ENCODE data around the gene ZNF195. TPM values are rescaled to one million over a fixed set of nuclear protein-coding genes. Genes with fewer than 3 reads are reported as not detected.
"Not testable (repeated sequence)": the region's sequence is repeated elsewhere in the genome, so short reads cannot be mapped to it uniquely, and the experiment has no call there.

Gene ZNF195
- total RNA-seq (10 to 100 TPM; 13.4 to 26.0 (median 15.7) TPM), polyA plus RNA-seq (1 to 10 TPM; 8.3 to 8.4 TPM)
- long read RNA-seq, donor 1, transcript ZNF195-204 (4 exons, 2,970 nt): major isoform, 46 of 98 reads
- long read RNA-seq, donor 1, transcript ZNF195-201 (5 exons, 2,021 nt): minor isoform, 21 of 98 reads
- long read RNA-seq, donor 1, partial matches to known transcripts: 3 of 98 reads
- long read RNA-seq, donor 1, other reads (novel, unspliced or antisense): 21 of 98 reads
- long read RNA-seq, donor 2, partial matches to known transcripts: 0 of 7 reads
- long read RNA-seq, donor 2, other reads (novel, unspliced or antisense): 0 of 7 reads
- long read RNA-seq, donor 3, transcript ZNF195-204 (4 exons, 2,970 nt): major isoform, 7 of 24 reads
- long read RNA-seq, donor 3, partial matches to known transcripts: 0 of 24 reads
- long read RNA-seq, donor 3, other reads (novel, unspliced or antisense): 12 of 24 reads

DNA sequence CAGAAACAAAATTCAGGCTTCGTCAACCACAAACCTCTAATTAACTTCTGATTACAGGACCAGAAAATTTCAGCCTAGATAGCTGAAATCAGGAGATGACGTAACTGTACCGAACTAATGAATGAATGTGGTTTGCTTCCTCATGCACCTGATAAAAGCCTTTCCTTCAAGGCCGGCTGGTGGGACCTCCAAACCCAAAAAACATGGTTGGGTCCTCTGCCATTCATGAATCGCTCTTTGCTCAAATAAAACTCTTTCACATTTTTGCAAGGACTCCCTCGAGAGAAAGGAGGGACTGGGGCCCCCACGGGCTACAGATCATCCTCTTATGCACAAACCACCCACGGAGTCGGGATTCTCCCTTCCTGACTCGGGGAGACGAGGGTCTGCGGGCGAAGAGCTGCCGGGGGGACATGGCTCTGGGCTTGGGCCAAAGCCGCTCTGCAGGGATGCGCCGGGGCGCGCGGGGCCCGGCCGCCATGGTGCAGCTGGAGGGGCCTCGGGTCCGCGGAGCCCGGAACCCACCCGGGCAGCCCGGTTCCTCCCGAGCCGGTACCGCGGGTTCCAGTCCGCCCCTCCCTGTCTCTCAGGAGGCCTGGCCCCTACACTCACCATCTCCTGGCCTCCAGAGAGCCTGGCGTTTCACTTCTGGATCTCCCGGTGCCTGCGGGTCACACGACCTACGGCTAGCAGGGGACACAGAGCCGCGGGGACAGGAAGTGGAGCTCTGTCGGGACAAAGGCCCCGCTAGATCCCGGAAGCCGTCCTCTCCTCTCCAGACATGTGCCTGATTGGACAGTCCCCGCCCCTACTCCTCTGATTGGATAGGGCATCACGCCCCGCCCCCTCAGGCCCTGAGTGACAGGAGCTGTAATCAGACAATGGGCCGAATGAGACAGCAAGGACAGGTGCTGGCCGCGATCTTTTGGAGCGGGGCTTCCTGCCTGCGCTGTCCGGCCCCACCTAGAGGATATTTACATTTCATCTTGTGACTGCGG is at the start of gene ZNF195:
Gene ZNF195, minus strand, starts transcription at position 721 of the 998 bp plus-strand sequence. Its CDS starts 106 bp downstream, at position 615.
- Histone ChIP-seq H3K4me3 (peak within 1 kb of the TSS; percentile 61), H3K27me3 (no peaks in the 10 kb centered on the region), H3K4me1 (ENCODE audit: insufficient read depth) (peaks cover 1% of the 10 kb centered on the region), H3K36me3 (no peaks in the 10 kb centered on the region), H3K27ac (peak within 1 kb of the TSS; percentile 37 to 46), H3K9me3 (no peaks in the 10 kb centered on the region)
- TF ChIP-seq POLR2A (IDR thresholded peaks at IDR 0.05) (peak; percentile 47), CTCF (IDR thresholded peaks at IDR 0.05) (no peak)
- intact Hi-C loops (cut with DNase I): no loop called here
- WGBS, 3 donors: 1% methylated on average over 50 to 54 of the region's 54 CpGs
- DNase-seq: peak; percentile 95 to 97 (median 96)

DNA sequence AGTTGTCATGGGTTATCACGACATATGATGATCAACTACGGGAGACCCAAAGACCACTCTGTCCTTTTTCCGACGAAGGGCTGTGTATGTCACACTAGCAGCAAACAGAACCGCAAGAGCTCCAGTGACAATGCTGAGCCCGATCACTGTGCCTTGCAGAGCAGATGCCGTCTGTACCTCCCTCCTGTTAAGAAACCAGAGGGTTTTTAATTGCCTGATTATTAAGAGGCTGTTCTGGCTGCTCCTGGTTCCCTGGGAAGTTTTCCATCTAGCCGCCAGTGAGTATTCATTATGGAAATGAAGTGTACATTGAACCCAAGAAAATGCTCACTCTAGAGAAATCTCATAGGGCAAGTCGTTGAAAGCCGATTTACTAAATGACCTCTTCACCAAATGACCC is 49.1 kb upstream of the ZNF195 start:
- DNase-seq; H3K9me3 ChIP-seq; H3K27me3 ChIP-seq; H3K4me1 ChIP-seq (ENCODE audit: insufficient read depth); H3K27ac ChIP-seq; H3K4me3 ChIP-seq; H3K36me3 ChIP-seq; intact Hi-C loops (cut with DNase I): not testable (repeated sequence)
- 73 to 76% (median 74%) methylated on average over 10 of the region's 10 CpGs for WGBS, 3 donors

DNA sequence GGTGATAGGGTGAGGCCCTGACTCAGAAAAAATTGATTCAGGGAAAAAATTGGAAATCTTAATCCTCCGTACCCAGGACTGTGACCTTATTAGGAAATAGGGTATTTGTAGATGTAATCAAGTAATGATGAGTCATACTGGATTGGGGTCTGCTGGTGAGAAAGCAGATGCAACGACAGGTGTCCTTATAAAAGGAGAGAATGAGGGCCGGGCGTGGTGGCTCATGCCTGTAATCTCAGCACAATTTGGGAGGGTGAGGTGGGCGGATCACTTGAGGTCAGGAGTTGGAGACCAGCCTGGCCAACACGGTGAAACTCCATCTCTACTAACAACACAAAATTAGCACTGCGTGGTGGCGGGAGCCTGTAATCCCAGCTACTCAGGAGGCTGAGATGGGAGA is 47.6 kb upstream of the ZNF195 start:
- H3K9me3 ChIP-seq; H3K27me3 ChIP-seq; H3K4me1 ChIP-seq (ENCODE audit: insufficient read depth); intact Hi-C loops (cut with DNase I); H3K4me3 ChIP-seq; DNase-seq; H3K36me3 ChIP-seq; H3K27ac ChIP-seq: not testable (repeated sequence)
- WGBS, 3 donors: 81 to 90% (median 83%) methylated on average over 8 of the region's 8 CpGs

DNA sequence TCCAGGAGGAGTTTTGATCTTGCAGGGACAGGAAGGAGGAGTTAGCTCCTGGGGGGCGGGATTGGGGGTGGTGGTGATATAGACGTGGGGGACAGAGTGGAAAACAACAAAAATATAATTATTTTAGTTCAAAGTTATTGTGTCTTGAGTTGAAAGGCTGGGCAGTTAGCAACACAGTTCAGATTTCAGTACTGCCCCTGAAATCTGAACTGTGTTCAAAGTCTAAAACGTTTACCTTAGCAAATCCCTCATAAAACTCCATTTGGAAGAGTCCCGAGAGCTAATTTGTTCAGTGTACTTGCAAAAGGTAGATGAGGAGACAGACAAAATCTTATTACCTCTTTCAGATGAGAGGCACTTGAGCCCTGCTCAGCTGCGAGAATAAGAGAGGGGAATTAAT is 45.0 kb upstream of the ZNF195 start:
- H3K27ac ChIP-seq; H3K9me3 ChIP-seq; intact Hi-C loops (cut with DNase I); H3K27me3 ChIP-seq; DNase-seq; H3K4me1 ChIP-seq (ENCODE audit: insufficient read depth); H3K36me3 ChIP-seq: not testable (repeated sequence)
- peak overlapping the region; percentile 75 for H3K4me3 ChIP-seq
- 10 to 14% (median 13%) methylated on average over 5 of the region's 5 CpGs for WGBS, 3 donors

GRCh38 chr11:3423138-3423731 is 44.3 kb upstream of the ZNF195 start:
- H3K36me3 ChIP-seq; H3K9me3 ChIP-seq; intact Hi-C loops (cut with DNase I); H3K4me1 ChIP-seq (ENCODE audit: insufficient read depth); H3K27me3 ChIP-seq; DNase-seq: not testable (repeated sequence)
- Histone ChIP-seq H3K4me3 (peak overlapping the region; percentile 75), H3K27ac (peak overlapping the region; percentile 82 to 91)
- peak; percentile 42 for TF ChIP-seq POLR2A (IDR thresholded peaks at IDR 0.05)
- WGBS, 3 donors: 0% methylated on average over 30 to 41 of the region's 46 CpGs

- H3K36me3 ChIP-seq; H3K27me3 ChIP-seq; H3K9me3 ChIP-seq; H3K4me1 ChIP-seq (ENCODE audit: insufficient read depth); intact Hi-C loops (cut with DNase I): not testable (repeated sequence)
- DNase-seq: peak; percentile 99 to 100 (median 100)
- Histone ChIP-seq H3K27ac (peak overlapping the region; percentile 82 to 91), H3K4me3 (peak overlapping the region; percentile 75)
- 1% methylated on average over 52 to 66 of the region's 66 CpGs for WGBS, 3 donors
Observed at GRCh38 chr11:3422380-3423137, 43.6 kb upstream of the ZNF195 start.

- Histone ChIP-seq H3K4me3 (peak overlapping the region; percentile 75), H3K27ac (peak overlapping the region; percentile 53 to 82)
- DNase-seq; H3K4me1 ChIP-seq (ENCODE audit: insufficient read depth); H3K36me3 ChIP-seq; H3K9me3 ChIP-seq; intact Hi-C loops (cut with DNase I); H3K27me3 ChIP-seq: not testable (repeated sequence)
- 2 to 5% (median 4%) methylated on average over 28 to 41 of the region's 42 CpGs for WGBS, 3 donors
Observed at GRCh38 chr11:3421608-3422379, 42.8 kb upstream of the ZNF195 start.

DNA sequence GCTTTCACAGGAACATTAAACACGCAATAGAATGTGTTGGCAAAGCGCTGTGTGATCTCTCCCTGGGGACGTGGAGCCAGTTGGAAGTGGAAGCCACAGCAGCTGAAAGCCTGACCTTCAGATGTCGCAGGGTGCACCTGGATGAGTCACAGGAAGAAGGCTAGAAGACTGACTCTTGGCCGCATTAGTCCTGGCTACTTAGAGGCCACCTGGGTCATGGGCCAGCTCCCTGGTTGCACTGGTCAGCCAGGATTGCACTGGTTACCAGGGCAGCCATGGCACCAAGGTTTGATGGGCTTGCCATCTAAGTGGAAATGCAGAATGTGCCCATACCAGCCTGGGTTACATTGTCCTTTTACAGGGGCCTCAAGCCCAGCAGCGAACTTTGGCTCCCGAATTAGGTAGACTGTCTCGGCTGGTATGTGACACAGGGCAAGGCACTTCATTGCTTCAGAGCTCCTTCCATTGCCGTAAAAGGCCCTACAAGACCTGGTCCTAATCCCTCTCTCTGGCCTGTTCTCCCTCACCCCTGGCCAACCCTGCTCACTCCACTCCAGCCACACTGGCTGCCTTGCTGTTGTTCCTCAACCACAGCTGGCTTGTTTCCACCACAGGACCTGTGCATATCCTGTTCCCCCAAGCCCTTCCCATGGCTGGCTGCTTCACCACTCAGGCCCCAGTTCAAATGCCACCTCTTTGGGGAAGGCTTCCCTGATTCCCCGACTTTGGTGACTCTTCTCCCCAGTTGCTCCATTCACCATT is 41.5 kb upstream of the ZNF195 start:
- H3K4me1 ChIP-seq (ENCODE audit: insufficient read depth); H3K27ac ChIP-seq; DNase-seq; H3K27me3 ChIP-seq; H3K36me3 ChIP-seq; H3K4me3 ChIP-seq; H3K9me3 ChIP-seq; intact Hi-C loops (cut with DNase I): not testable (repeated sequence)
- WGBS, 3 donors: 62 to 64% (median 63%) methylated on average over 9 to 10 of the region's 10 CpGs
